ENCODE measurements around the gene ABCC4.

Gene ABCC4

GRCh38 chr13:95328386-95328785 is 27.1 kb upstream of the ABCC4 start:
- no peak for TF ChIP-seq CTCF (conservative IDR thresholded peaks at IDR 0.05; ENCODE audit: low read length)

GRCh38 chr13:95327190-95327589 is 25.9 kb upstream of the ABCC4 start:
- no peak for DNase-seq (ENCODE audit: low read depth)
- H3K4me3 ChIP-seq (ENCODE audit: low read length), result no peak overlapping the region
- no peak for TF ChIP-seq CTCF (conservative IDR thresholded peaks at IDR 0.05; ENCODE audit: low read length)

More at GRCh38 chr13:95328386-95328785, 27.1 kb upstream of the ABCC4 start:
- H3K4me3 ChIP-seq (ENCODE audit: low read length), result no peak overlapping the region
- DNase-seq (ENCODE audit: low read depth), result no peak

GRCh38 chr13:95326695-95327094 is 25.4 kb upstream of the ABCC4 start:
- no peak for DNase-seq (ENCODE audit: low read depth)
- TF ChIP-seq CTCF (conservative IDR thresholded peaks at IDR 0.05; ENCODE audit: low read length), result no peak
- H3K4me3 ChIP-seq (ENCODE audit: low read length), result no peak overlapping the region

- H3K4me3 ChIP-seq (ENCODE audit: low read length), result no peak overlapping the region
- TF ChIP-seq CTCF (conservative IDR thresholded peaks at IDR 0.05; ENCODE audit: low read length), result no peak
- no peak for DNase-seq (ENCODE audit: low read depth)
These were observed 24.2 kb upstream of the ABCC4 start for GRCh38 chr13:95325485-95325884.

GRCh38 chr13:95323930-95324662 is 22.8 kb upstream of the ABCC4 start:
- DNase-seq (ENCODE audit: low read depth), result no peak
- H3K4me3 ChIP-seq (ENCODE audit: low read length), result no peak overlapping the region
- TF ChIP-seq CTCF (conservative IDR thresholded peaks at IDR 0.05; ENCODE audit: low read length), result no peak

GRCh38 chr13:95319551-95320274 is 18.5 kb upstream of the ABCC4 start:
- TF ChIP-seq CTCF (conservative IDR thresholded peaks at IDR 0.05; ENCODE audit: low read length), result no peak
- H3K4me3 ChIP-seq (ENCODE audit: low read length), result no peak overlapping the region
- no peak for DNase-seq (ENCODE audit: low read depth)
